ENCODE measurements around the gene TUB. TPM values are rescaled to one million over a fixed set of nuclear protein-coding genes. Genes with fewer than 3 reads are reported as not detected.

Gene TUB
- total and polyA plus RNA-seq, 2 donors (not counting 1 experiment from before 2014, with no cell fraction given): 0.06 to 0.10 TPM

DNA sequence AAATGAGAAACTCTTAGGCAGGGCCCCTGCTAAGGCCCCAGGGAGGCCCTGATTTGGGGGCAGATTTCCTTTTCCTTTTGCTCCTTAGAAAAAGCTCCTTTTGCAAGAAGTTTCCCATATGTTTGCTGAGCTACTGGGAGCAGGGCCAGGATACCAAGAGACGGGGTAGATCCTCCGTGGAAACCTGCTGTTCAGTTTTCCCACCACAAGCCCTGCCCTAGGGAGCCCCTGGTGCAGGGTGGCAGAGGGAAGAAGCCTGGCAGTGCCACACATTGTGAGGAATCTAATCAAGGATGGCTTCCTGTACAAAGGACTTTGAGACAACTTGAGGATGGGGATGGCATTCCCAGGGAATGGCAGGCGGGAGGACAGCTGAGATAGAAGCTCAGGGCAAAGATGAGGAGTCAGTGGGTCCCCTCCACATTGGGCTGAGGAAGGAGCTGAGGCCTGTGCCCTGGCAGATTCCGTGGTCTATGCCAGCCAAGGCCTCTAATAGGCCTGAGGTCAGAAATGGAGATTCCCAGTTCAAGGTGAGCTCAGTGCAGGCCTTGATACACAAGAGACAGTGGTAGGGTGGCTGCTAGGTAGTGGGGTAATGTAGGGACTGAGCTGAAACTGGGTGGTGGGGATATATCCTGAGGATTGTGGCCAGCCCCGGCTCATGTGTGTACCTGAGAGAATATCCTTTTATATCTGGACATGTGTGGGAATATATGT, 15.0 kb downstream of the TUB start:
- Histone ChIP-seq H3K9ac (ENCODE audit: low read length) (no peak overlapping the region), H3K36me3 (replicated peaks in 1 of 2; ENCODE audit: control extremely low read depth in 1 of 2, control insufficient read depth in 1 of 2, extremely low read depth in 1 of 2, insufficient read depth in 2 of 2, low read length in 1 of 2) (no peaks in the 10 kb centered on the region), H4K20me1 (ENCODE audit: control insufficient read depth, insufficient read depth, low read length, poor library complexity, severe bottlenecking) (no peaks in the 10 kb centered on the region), H3K4me1 (ENCODE audit: control insufficient read depth in 2 of 2, insufficient read depth in 2 of 2, low read length in 2 of 2) (peaks cover 0 to 5% of the 10 kb centered on the region in 2 donors), H2AFZ (ENCODE audit: insufficient read depth, low read depth, low read length, poor library complexity, severe bottlenecking) (no peak overlapping the region), H3K4me3 (ENCODE audit: control extremely low read depth in 1 of 5, extremely low read depth in 1 of 5, insufficient read depth in 1 of 5, low read depth in 2 of 5, low read length in 4 of 5) (no peak overlapping the region), H3K79me2 (ENCODE audit: control insufficient read depth, insufficient read depth, low read length) (no peaks in the 10 kb centered on the region), H3K9me3 (ENCODE audit: control extremely low read depth in 1 of 3, control insufficient read depth in 2 of 3, insufficient read depth in 1 of 3, low read length in 2 of 3) (no peaks in the 10 kb centered on the region), H3K27me3 (replicated peaks in 1 of 4; ENCODE audit: control extremely low read depth in 1 of 4, control insufficient read depth in 3 of 4, insufficient read depth in 4 of 4, low read length in 3 of 4) (no peaks in the 10 kb centered on the region), H3K4me2 (replicated peaks; ENCODE audit: low read depth, low read length, poor library complexity, severe bottlenecking) (no peak overlapping the region), H3K27ac (ENCODE audit: low read length in 2 of 2) (no peak overlapping the region)
- Mint-ChIP-seq H3K9me3 (ENCODE audit: insufficient read depth) (no peaks in the 10 kb centered on the region), H3K27me3 (no peaks in the 10 kb centered on the region), H3K4me1 (peaks cover 2% of the 10 kb centered on the region), H3K27ac (no peak overlapping the region), H3K4me3 (no peak overlapping the region)
- WGBS (ENCODE audit: insufficient coverage): 84% methylated on average over 5 of the region's 5 CpGs
- no peak for ATAC-seq (ENCODE audit: low read depth)
- ChIA-PET CTCF (interaction anchor here (0.9 to 6.9 kb wide), 3 partner anchors 9 to 88 kb away, joined by 5 to 121 read pairs (median 85); no protein-coding TSS in a partner anchor), POLR2A (no interaction called here)
- no peak for TF ChIP-seq EZH2 (IDR thresholded peaks at IDR 0.05; ENCODE audit: borderline replicate concordance, insufficient read depth, low read depth, low read length, poor library complexity, severe bottlenecking)
- TF ChIP-seq, protein P1, sequence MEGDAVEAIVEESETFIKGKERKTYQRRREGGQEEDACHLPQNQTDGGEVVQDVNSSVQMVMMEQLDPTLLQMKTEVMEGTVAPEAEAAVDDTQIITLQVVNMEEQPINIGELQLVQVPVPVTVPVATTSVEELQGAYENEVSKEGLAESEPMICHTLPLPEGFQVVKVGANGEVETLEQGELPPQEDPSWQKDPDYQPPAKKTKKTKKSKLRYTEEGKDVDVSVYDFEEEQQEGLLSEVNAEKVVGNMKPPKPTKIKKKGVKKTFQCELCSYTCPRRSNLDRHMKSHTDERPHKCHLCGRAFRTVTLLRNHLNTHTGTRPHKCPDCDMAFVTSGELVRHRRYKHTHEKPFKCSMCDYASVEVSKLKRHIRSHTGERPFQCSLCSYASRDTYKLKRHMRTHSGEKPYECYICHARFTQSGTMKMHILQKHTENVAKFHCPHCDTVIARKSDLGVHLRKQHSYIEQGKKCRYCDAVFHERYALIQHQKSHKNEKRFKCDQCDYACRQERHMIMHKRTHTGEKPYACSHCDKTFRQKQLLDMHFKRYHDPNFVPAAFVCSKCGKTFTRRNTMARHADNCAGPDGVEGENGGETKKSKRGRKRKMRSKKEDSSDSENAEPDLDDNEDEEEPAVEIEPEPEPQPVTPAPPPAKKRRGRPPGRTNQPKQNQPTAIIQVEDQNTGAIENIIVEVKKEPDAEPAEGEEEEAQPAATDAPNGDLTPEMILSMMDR (IDR thresholded peaks at IDR 0.05): no peak
- intact Hi-C loops (cut with micrococcal nuclease): no loop called here
- DNase-seq: no peak

DNA sequence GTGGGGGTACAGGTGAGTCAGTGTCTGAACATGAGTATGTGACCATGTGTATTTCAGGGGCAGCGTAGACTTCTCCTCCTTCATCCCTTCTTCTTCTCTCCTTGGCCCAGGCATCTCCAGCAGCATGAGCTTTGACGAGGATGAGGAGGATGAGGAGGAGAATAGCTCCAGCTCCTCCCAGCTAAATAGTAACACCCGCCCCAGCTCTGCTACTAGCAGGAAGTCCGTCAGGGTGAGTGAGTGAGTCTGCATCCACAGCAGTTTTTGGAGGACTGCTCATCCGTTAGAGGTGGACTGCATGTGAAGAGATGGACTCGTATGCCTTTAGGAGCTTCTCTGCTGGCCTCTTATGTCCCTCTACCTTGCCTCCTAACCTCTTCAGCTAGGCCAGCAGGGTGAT, 15.6 kb downstream of the TUB start:
- no peaks in the 10 kb centered on the region for H4K20me1 ChIP-seq (ENCODE audit: control insufficient read depth, insufficient read depth, low read length, poor library complexity, severe bottlenecking)
- no peaks in the 10 kb centered on the region for H3K79me2 ChIP-seq (ENCODE audit: control insufficient read depth, insufficient read depth, low read length)
- Mint-ChIP-seq H3K27ac (no peak overlapping the region), H3K9me3 (ENCODE audit: insufficient read depth) (no peaks in the 10 kb centered on the region), H3K27me3 (no peaks in the 10 kb centered on the region), H3K4me3 (no peak overlapping the region), H3K4me1 (peaks cover 2% of the 10 kb centered on the region)
- no peaks in the 10 kb centered on the region for H3K36me3 ChIP-seq (replicated peaks in 1 of 2; ENCODE audit: control extremely low read depth in 1 of 2, control insufficient read depth in 1 of 2, extremely low read depth in 1 of 2, insufficient read depth in 2 of 2, low read length in 1 of 2)
- H3K27ac ChIP-seq (ENCODE audit: low read length in 2 of 2): no peak overlapping the region
- H3K4me2 ChIP-seq (replicated peaks; ENCODE audit: low read depth, low read length, poor library complexity, severe bottlenecking): no peak overlapping the region
- no peak overlapping the region for H3K9ac ChIP-seq (ENCODE audit: low read length)
- no peak overlapping the region for H2AFZ ChIP-seq (ENCODE audit: insufficient read depth, low read depth, low read length, poor library complexity, severe bottlenecking)
- ChIA-PET POLR2A (no interaction called here), CTCF (interaction anchor here (0.9 to 6.9 kb wide), 5 partner anchors 8 to 999 kb away, joined by 5 to 121 read pairs (median 22); no protein-coding TSS in a partner anchor)
- intact Hi-C loops (cut with micrococcal nuclease): no loop called here
- 82% methylated on average over 4 of the region's 6 CpGs for WGBS (ENCODE audit: insufficient coverage)
- no peak for ATAC-seq (ENCODE audit: low read depth)
- H3K9me3 ChIP-seq (ENCODE audit: control extremely low read depth in 1 of 3, control insufficient read depth in 2 of 3, insufficient read depth in 1 of 3, low read length in 2 of 3): no peaks in the 10 kb centered on the region
- no peak for TF ChIP-seq EZH2 (IDR thresholded peaks at IDR 0.05; ENCODE audit: borderline replicate concordance, insufficient read depth, low read depth, low read length, poor library complexity, severe bottlenecking)
- TF ChIP-seq, protein P1 (IDR thresholded peaks at IDR 0.05): no peak
- H3K27me3 ChIP-seq (replicated peaks in 1 of 4; ENCODE audit: control extremely low read depth in 1 of 4, control insufficient read depth in 3 of 4, insufficient read depth in 4 of 4, low read length in 3 of 4): no peaks in the 10 kb centered on the region
- no peak overlapping the region for H3K4me3 ChIP-seq (ENCODE audit: control extremely low read depth in 1 of 5, extremely low read depth in 1 of 5, insufficient read depth in 1 of 5, low read depth in 2 of 5, low read length in 4 of 5)
- no peak for DNase-seq
- H3K4me1 ChIP-seq (ENCODE audit: control insufficient read depth in 2 of 2, insufficient read depth in 2 of 2, low read length in 2 of 2): peaks cover 0 to 5% of the 10 kb centered on the region in 2 donors

Measured in B cell (primary cell).